PC-3 (cell line): ENCODE data around the gene SLC4A4. TPM values are rescaled to one million over a fixed set of nuclear protein-coding genes. Genes with fewer than 3 reads are reported as not detected.

Experiments
- ATAC-seq: fragments of 200-7000 bp; cut with Tn5 transposase; 2 replicates; pipeline ENCODE4 v1.9.1; 2020; ENCODE audit warnings: mild to moderate bottlenecking, moderate library complexity
- BruUV-seq: library from RNA; stranded (reverse); fragments of 400-500 nt; replicated peaks from 2 replicates; lab custom pipeline; 2021; lab: Mats Ljungman, UMichigan
- CTCF ChIA-PET: fragments of 300-600 bp; sonication (Branson Sonifier 250); formaldehyde crosslinking; loops from one replicate; lab custom pipeline; 2022; ENCODE audit warnings: antibody characterized with exemption; lab: Charles Lee
- POLR2A ChIA-PET: fragments of 300-600 bp; sonication (Branson Sonifier 250); formaldehyde crosslinking; loops from one replicate; lab custom pipeline; 2022; ENCODE audit warnings: antibody characterized with exemption; ENCODE audit not compliant: unreplicated experiment; lab: Charles Lee
- DNase-seq: peaks from one replicate; pipeline ENCODE4 v3.0.0-alpha.2; 2015
- H2AFZ ChIP-seq: fragments of 300-600 bp; sonication (generic); 2 replicates; pipeline ENCODE4 v1.6.0; 2016; ENCODE audit warnings: antibody characterized with exemption, low read length
- H3F3A ChIP-seq: fragments of 300-600 bp; sonication (generic); one replicate; pipeline ENCODE4 v1.6.0; 2017; ENCODE audit warnings: antibody characterized with exemption, low read length, control low read depth, mild to moderate bottlenecking; ENCODE audit not compliant: unreplicated experiment
- H3K27ac ChIP-seq: fragments of 300-600 bp; sonication (generic); 2 replicates; pipeline ENCODE4 v1.5.1; 2016; ENCODE audit warnings: mild to moderate bottlenecking, low read length
- H3K27me3 ChIP-seq: fragments of 300-600 bp; sonication (generic); 2 replicates; pipeline ENCODE4 v1.6.1; 2016; ENCODE audit warnings: low read length, mixed read lengths
- H3K36me3 ChIP-seq: fragments of 300-600 bp; sonication (generic); 2 replicates; pipeline ENCODE4 v1.6.1; 2016; ENCODE audit warnings: low read depth, mixed run types, low read length, mixed read lengths
- H3K4me1 ChIP-seq: fragments of 300-600 bp; sonication (generic); 2 replicates; pipeline ENCODE4 v1.5.1; 2016; ENCODE audit warnings: low read length; ENCODE audit not compliant: insufficient read depth
- H3K4me2 ChIP-seq: fragments of 300-600 bp; sonication (generic); 2 replicates; pipeline ENCODE4 v1.6.0; 2016; ENCODE audit warnings: low read length
- H3K4me3 ChIP-seq: fragments of 300-600 bp; sonication (generic); 2 replicates; pipeline ENCODE4 v1.5.1; 2016; ENCODE audit warnings: mild to moderate bottlenecking, low read length, mixed read lengths
- H3K79me2 ChIP-seq: fragments of 300-600 bp; sonication (generic); 2 replicates; pipeline ENCODE4 v1.6.1; 2017; ENCODE audit warnings: low read length, mixed read lengths
- H3K9ac ChIP-seq: fragments of 300-600 bp; sonication (generic); 2 replicates; pipeline ENCODE4 v1.6.0; 2016; ENCODE audit warnings: mild to moderate bottlenecking, low read length
- H3K9me2 ChIP-seq: fragments of 300-600 bp; sonication (generic); replicated peaks from 2 replicates; pipeline ENCODE4 v1.6.1; 2016; ENCODE audit warnings: mixed run types, low read length, mixed read lengths
- H3K9me3 ChIP-seq: fragments of 300-600 bp; sonication (generic); 2 replicates; pipeline ENCODE4 v1.6.1; 2016; ENCODE audit warnings: low read length, mixed read lengths
- H4K20me1 ChIP-seq: fragments of 300-600 bp; sonication (generic); 2 replicates; pipeline ENCODE4 v1.6.1; 2016; ENCODE audit warnings: low read length, mixed read lengths
- CTCF ChIP-seq: fragments of 300-600 bp; sonication (generic); conservative IDR thresholded peaks from 2 replicates; pipeline ENCODE4 v1.5.1; 2017; ENCODE audit warnings: antibody characterized with exemption, low read depth, mild to moderate bottlenecking, low read length
- EZH2 ChIP-seq: fragments of 300-600 bp; sonication (generic); IDR thresholded peaks from one replicate; pipeline ENCODE4 v1.6.1; 2017; ENCODE audit warnings: antibody characterized with exemption, mild to moderate bottlenecking, low read length; ENCODE audit not compliant: unreplicated experiment
- EZH2phosphoT487 ChIP-seq: fragments of 300-600 bp; sonication (generic); IDR thresholded peaks from 2 replicates; pipeline ENCODE4 v1.6.1; 2018; ENCODE audit warnings: mild to moderate bottlenecking, antibody characterized with exemption, low read length, borderline replicate concordance
- intact Hi-C: fragments of 100-400 bp; cut with micrococcal nuclease; formaldehyde crosslinking; loops from 2 replicates; pipeline ENCODE4 v1.9.0; 2023
- total RNA-seq: library from RNA; depleted of rRNA; stranded (reverse); fragments of >200 nt; gene quantifications from 2 replicates; pipeline ENCODE4 v1.2.3, GENCODE V29; 2014

SLC4A4 gene
- total RNA-seq, 1 experiment from 2014 or later, result 0.47 TPM

GRCh38 chr4:71377561-71377960 is 38.7 kb downstream of the SLC4A4 start:
- intact Hi-C loops, result loop anchor here (1.0 to 5.0 kb wide), 3 partner anchors 90 to 230 kb away; no protein-coding TSS in a partner anchor
- Histone ChIP-seq H3K9me2 (no peaks in the 10 kb centered on the region), H3K27me3 (no peaks in the 10 kb centered on the region), H3K9ac (no peak overlapping the region), H3K4me2 (peak overlapping the region; percentile 40), H3K9me3 (0 out of 2 replicates have a peak, but pooled peaks cover 5% of the 10 kb centered on the region), H3F3A (no peaks in the 10 kb centered on the region), H3K27ac (peak overlapping the region; percentile 39), H3K79me2 (no peaks in the 10 kb centered on the region), H4K20me1 (0 out of 2 replicates have a peak, but pooled peaks cover 5% of the 10 kb centered on the region), H3K4me1 (peaks cover 21% of the 10 kb centered on the region), H3K4me3 (no peak overlapping the region), H3K36me3 (no peaks in the 10 kb centered on the region; the same call in 1 of the 2 replicates), H2AFZ (no peak overlapping the region)
- CTCF ChIA-PET, result no interaction called here
- TF ChIP-seq CTCF (no peak), EZH2phosphoT487 (no peak), EZH2 (no peak)
- POLR2A ChIA-PET, result no interaction called here
- ATAC-seq (peak; percentile 98), DNase-seq (peak; percentile 96)
- BruUV-seq, result no TSS peak

- intact Hi-C loops, result loop anchor here (5.0 kb wide), 2 partner anchors 107 to 228 kb away; no protein-coding TSS in a partner anchor
- 0 out of 2 replicates have a peak, but pooled peaks cover 5% of the 10 kb centered on the region for H4K20me1 ChIP-seq
- no peaks in the 10 kb centered on the region; the same call in 1 of the 2 replicates for H3K36me3 ChIP-seq
- H3K4me2 ChIP-seq, result no peak overlapping the region
- no peak overlapping the region for H3K9ac ChIP-seq
- H3K4me1 ChIP-seq, result peaks cover 37% of the 10 kb centered on the region
- no peak overlapping the region for H2AFZ ChIP-seq
- DNase-seq, result no peak
- ATAC-seq, result no peak
- H3K27ac ChIP-seq, result no peak overlapping the region
- no peaks in the 10 kb centered on the region for H3K79me2 ChIP-seq
- POLR2A ChIA-PET, result no interaction called here
- 0 out of 2 replicates have a peak, but pooled peaks cover 5% of the 10 kb centered on the region for H3K9me3 ChIP-seq
- no peaks in the 10 kb centered on the region for H3F3A ChIP-seq
- no peaks in the 10 kb centered on the region for H3K27me3 ChIP-seq
- no peak overlapping the region for H3K4me3 ChIP-seq
- CTCF ChIA-PET, result no interaction called here
- BruUV-seq, result no TSS peak
- no peak for TF ChIP-seq EZH2phosphoT487
- TF ChIP-seq EZH2, result no peak
- no peak for TF ChIP-seq CTCF
- H3K9me2 ChIP-seq, result no peaks in the 10 kb centered on the region
Measured at GRCh38 chr4:71379126-71379525, 40.3 kb downstream of the SLC4A4 start.

GRCh38 chr4:71380788-71381187 is 42.0 kb downstream of the SLC4A4 start:
- ChIA-PET CTCF (no interaction called here), POLR2A (no interaction called here)
- H3K79me2 ChIP-seq, result no peaks in the 10 kb centered on the region
- no peak overlapping the region for H3K9ac ChIP-seq
- no peak overlapping the region for H3K4me3 ChIP-seq
- TF ChIP-seq CTCF (no peak), EZH2 (no peak), EZH2phosphoT487 (no peak)
- no peak overlapping the region for H2AFZ ChIP-seq
- no peaks in the 10 kb centered on the region for H3F3A ChIP-seq
- intact Hi-C loops, result loop anchor here (10.0 kb wide), 1 partner anchor 144 kb away; no protein-coding TSS in a partner anchor
- no peaks in the 10 kb centered on the region for H3K9me2 ChIP-seq
- peak; percentile 59 for DNase-seq
- H3K4me2 ChIP-seq, result no peak overlapping the region
- H3K9me3 ChIP-seq, result 0 out of 2 replicates have a peak, but pooled peaks cover 5% of the 10 kb centered on the region
- H3K4me1 ChIP-seq, result peaks cover 38% of the 10 kb centered on the region
- no TSS peak for BruUV-seq
- no peaks in the 10 kb centered on the region; the same call in 1 of the 2 replicates for H3K36me3 ChIP-seq
- H3K27me3 ChIP-seq, result no peaks in the 10 kb centered on the region
- H4K20me1 ChIP-seq, result 0 out of 2 replicates have a peak, but pooled peaks cover 5% of the 10 kb centered on the region
- no peak overlapping the region; the same call in 1 of the 2 replicates for H3K27ac ChIP-seq
- peak; percentile 47 for ATAC-seq
